ENCODE measurements around the gene POU5F1.
"Not testable (repeated sequence)": the region's sequence is repeated elsewhere in the genome, so short reads cannot be mapped to it uniquely, and the experiment has no call there.

The POU5F1 gene

GRCh38 chr6:31169123-31169857 lies 1.2 kb downstream of the POU5F1 start:
- DNase-seq (ENCODE audit: low spot score) = no peak

GRCh38 chr6:31168606-31169005 lies 1.9 kb downstream of the POU5F1 start:
- no peak for FAIRE-seq
- DNase-seq (ENCODE audit: low spot score) = no peak

More at GRCh38 chr6:31169123-31169857, 1.2 kb downstream of the POU5F1 start:
- no peak for FAIRE-seq

DNA sequence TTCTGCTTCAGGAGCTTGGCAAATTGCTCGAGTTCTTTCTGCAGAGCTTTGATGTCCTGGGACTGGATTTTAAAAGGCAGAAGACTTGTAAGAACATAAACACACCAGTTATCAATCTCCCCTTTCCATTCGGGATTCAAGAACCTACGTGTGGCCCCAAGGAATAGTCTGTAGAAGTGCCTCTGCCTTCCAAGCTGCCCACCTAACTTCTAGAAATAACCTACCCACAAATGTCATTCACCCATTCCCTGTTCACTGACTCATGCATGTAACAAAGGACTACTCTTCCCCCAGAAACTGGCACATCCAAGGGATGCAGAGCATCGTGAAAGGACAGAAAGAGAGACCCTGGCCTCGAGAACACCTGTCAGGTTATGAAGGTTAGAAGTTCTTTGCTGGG lies 4.5 kb downstream of the POU5F1 start:
- no peak for FAIRE-seq
- DNase-seq (ENCODE audit: low spot score) = no peak

DNA sequence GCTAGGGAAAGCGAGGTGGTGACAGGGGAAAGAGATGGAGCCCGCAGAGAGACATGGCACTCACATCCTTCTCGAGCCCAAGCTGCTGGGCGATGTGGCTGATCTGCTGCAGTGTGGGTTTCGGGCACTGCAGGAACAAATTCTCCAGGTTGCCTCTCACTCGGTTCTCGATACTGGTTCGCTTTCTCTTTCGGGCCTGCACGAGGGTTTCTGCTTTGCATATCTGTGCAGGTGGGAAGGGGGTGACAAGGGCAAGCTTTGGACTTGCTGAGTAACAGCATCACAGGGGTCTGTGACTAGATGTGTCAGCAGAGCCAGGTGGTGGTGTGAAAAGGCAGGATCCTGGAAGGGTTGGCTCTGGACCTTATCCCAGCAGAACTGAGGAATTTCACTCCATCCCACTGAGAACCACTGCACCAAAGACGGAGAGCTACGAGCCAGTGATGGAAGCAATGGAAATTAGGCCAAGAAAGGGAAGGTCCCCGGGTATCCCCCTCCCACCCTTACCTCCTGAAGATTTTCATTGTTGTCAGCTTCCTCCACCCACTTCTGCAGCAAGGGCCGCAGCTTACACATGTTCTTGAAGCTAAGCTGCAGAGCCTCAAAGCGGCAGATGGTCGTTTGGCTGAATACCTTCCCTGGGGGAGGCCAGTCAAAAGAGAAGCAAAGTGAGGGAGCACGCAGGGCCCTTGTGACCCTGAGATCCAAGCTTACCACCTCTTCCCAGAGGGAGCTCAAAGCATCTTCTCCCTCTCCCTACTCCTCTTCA lies 5.2 kb downstream of the POU5F1 start:
- not testable (repeated sequence) for FAIRE-seq; DNase-seq (ENCODE audit: low spot score)

DNA sequence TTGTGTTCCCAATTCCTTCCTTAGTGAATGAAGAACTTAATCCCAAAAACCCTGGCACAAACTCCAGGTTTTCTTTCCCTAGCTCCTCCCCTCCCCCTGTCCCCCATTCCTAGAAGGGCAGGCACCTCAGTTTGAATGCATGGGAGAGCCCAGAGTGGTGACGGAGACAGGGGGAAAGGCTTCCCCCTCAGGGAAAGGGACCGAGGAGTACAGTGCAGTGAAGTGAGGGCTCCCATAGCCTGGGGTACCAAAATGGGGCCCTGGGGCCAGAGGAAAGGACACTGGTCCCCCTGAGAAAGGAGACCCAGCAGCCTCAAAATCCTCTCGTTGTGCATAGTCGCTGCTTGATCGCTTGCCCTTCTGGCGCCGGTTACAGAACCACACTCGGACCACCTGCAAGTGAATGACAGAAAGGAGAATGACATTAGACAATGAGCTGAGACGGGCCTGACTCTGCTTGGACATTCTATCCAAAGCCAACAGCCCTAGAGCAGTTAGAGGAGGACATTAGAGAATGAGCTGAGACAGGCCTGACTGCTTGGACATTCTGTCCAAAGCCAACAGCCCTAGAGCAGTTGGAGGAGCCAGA lies 5.9 kb downstream of the POU5F1 start:
- not testable (repeated sequence) for FAIRE-seq; DNase-seq (ENCODE audit: low spot score)

- FAIRE-seq (no peak), DNase-seq (ENCODE audit: low spot score) (no peak)
Measured at GRCh38 chr6:31163922-31164321, 6.6 kb downstream of the POU5F1 start.

GRCh38 chr6:31162463-31163165 lies 7.9 kb downstream of the POU5F1 start:
- no peak for FAIRE-seq
- no peak for DNase-seq (ENCODE audit: low spot score)

GRCh38 chr6:31161216-31162126 lies 9.0 kb downstream of the POU5F1 start:
- DNase-seq (ENCODE audit: low spot score) = no peak
- no peak for FAIRE-seq

DNA sequence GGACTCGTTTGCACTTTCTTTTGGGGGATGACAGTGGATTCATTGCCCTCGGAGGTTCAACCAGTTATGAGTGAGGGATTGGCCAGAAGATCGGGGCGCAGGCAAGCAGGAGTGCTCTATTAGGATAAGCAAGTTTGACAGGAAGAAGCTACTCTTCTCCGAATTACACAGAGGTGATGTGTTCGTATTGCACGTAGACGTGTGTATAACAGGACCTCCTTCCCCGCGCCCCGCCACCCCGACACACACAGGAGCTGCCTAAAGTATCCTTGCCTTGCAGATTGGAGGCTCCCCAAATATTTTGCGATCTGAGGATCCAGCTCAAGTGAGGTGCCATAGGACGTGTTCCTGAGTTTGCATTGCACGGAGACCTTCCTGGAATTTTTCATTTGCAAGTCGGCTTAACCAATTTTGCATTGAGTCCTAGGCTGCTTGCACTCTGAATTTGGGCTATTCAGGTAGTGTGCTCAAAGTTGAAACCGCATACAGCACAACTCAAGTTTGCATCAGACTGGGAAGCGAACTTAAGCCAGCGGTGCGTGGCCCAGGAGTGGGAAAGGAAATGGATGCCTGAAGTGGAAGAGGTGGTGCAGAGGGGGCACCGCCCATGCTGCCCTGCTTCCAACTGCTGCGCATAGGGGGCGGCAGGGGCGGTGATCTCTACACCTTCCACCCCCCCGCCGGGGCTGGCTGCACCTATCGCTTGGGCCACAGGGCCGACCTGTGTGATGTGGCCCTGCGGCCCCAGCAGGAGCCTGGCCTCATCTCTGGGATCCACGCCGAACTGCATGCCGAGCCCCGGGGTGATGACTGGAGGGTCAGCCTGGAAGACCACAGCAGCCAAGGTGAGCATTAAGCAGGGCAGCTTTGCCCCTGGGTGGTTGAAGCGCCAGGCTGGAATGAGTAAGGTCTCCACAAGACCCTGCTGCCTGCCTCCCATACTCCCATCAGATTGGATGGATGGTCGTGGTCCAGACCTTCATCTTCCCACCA lies 11.3 kb downstream of the POU5F1 start:
- peak; percentile 62 for DNase-seq (ENCODE audit: low spot score)
- FAIRE-seq = peak; percentile 23

GRCh38 chr6:31158140-31158862 lies 12.2 kb downstream of the POU5F1 start, which contains the start of gene TCF19:
TSS of gene TCF19 (plus strand) at chr6:31158589. CDS start at chr6:31159470, 881 bp downstream.
- FAIRE-seq = peak; percentile 94

GRCh38 chr6:31157513-31158139 lies 12.9 kb downstream of the POU5F1 start, which contains the start of gene CCHCR1:
TSS of gene CCHCR1 (minus strand) at chr6:31157802. CDS start at chr6:31157600, 202 bp downstream.
- DNase-seq (ENCODE audit: low spot score) (no peak), FAIRE-seq (no peak)

More at GRCh38 chr6:31158140-31158862, 12.2 kb downstream of the POU5F1 start, which contains the start of gene TCF19:
- DNase-seq (ENCODE audit: low spot score) = peak; percentile 99

GRCh38 chr6:31156641-31157040 lies 13.8 kb downstream of the POU5F1 start:
- FAIRE-seq (no peak), DNase-seq (ENCODE audit: low spot score) (no peak)

GRCh38 chr6:31154436-31154835 lies 16.0 kb downstream of the POU5F1 start:
- FAIRE-seq (no peak), DNase-seq (ENCODE audit: low spot score) (no peak)

DNA sequence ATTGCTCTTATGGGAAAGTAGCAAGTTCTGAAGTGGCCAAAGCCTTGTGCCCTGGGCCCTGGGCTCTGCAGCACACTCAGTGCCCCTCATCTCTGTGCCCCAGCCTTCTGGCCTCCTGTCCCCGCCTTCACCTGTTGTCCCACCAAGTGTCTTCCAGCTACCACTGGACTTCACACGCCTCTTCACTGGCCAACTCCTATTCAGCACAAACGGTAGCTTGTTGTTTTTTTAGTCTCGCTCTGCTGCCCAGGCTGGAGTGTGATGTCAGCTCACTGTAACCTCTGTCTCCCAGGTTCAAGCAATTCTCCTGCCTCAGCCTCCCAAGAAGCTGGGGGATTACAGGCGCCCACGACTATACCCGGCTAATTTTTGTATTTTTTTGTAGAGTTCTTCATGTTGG lies 17.7 kb downstream of the POU5F1 start:
- no peak for FAIRE-seq
- no peak for DNase-seq (ENCODE audit: low spot score)

- DNase-seq (ENCODE audit: low spot score) (no peak), FAIRE-seq (no peak)
Measured at GRCh38 chr6:31149827-31150447, 20.5 kb downstream of the POU5F1 start.

- FAIRE-seq (no peak), DNase-seq (ENCODE audit: low spot score) (no peak)
Measured at GRCh38 chr6:31145386-31145785, 25.1 kb downstream of the POU5F1 start.

GRCh38 chr6:31144970-31145340 lies 25.5 kb downstream of the POU5F1 start:
- no peak for DNase-seq (ENCODE audit: low spot score)
- no peak for FAIRE-seq
